ENCODE results near the gene SLC35B2. TPM values are rescaled to one million over a fixed set of nuclear protein-coding genes. Genes with fewer than 3 reads are reported as not detected.

Gene SLC35B2

GRCh38 chr6:44220913-44221290, 36.4 kb downstream of the SLC35B2 start:
- no peaks in the 10 kb centered on the region for H3K36me3 ChIP-seq (ENCODE audit: insufficient read depth, low read length)
- H3K4me2 ChIP-seq (ENCODE audit: low read length), result no peak overlapping the region
- H3K4me1 ChIP-seq (ENCODE audit: control insufficient read depth, insufficient read depth, low read length), result peaks cover 78% of the 10 kb centered on the region
- no peaks in the 10 kb centered on the region for H3K9me3 ChIP-seq (replicated peaks; ENCODE audit: low read length)
- peak overlapping the region; percentile 39 for H3K9ac ChIP-seq (ENCODE audit: low read depth, low read length)
- H3K4me3 ChIP-seq (ENCODE audit: low read length), result no peak overlapping the region
- H3K27me3 ChIP-seq (ENCODE audit: control insufficient read depth, insufficient read depth, low read length), result no peaks in the 10 kb centered on the region

DNA sequence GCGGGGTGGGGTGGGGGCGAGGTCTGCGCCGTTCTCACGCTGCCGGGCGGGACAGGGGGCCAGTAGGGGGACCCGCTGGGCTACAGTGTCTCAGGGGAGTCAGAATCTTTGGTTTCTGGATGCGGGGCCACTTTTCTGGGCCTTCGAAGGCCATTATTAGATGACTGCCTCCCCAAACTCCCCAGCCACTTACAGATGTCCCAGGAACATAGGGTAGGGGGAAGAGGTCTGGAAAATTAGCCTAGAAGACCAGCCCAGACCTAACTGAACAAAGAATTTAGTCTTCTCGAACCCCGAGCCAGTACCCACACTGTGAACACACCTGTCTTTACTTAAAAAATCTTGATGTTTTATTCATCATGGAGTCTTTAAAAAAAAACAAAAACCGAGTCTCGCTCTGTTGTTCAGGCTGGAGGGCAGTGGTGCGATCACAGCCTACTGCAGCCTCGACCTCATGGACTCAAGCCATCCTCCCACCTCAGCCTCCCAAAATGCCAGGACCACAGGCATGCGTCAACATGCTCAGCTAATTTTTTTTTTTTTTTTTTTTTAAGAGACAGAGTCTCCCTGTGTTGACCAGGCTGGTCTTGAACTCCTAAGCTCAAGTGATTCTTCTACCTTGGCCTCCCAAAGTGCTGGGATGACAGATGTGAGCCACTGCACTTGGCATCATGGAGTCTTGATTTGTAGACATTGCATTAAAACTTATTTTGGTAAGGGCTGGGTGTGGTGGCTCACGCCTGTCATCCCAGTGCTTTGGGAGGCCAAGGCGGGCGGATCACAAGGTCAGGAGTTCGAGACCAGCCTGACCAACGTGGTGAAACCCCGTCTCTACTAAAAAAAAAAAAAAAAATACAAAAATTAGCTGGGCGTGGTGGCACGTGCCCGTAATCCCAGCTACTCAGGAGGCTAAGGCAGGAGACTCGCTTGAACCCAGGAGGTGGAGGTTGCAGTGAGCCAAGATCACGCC, 37.2 kb downstream of the SLC35B2 start:
- peak overlapping the region; percentile 50 for H3K4me2 ChIP-seq (ENCODE audit: low read length)
- peaks cover 72% of the 10 kb centered on the region for H3K4me1 ChIP-seq (ENCODE audit: control insufficient read depth, insufficient read depth, low read length)
- H3K36me3 ChIP-seq (ENCODE audit: insufficient read depth, low read length), result no peaks in the 10 kb centered on the region
- H3K9ac ChIP-seq (ENCODE audit: low read depth, low read length), result no peak overlapping the region
- H3K9me3 ChIP-seq (replicated peaks; ENCODE audit: low read length), result no peaks in the 10 kb centered on the region
- H3K4me3 ChIP-seq (ENCODE audit: low read length), result peak overlapping the region; percentile 41
- H3K27me3 ChIP-seq (ENCODE audit: control insufficient read depth, insufficient read depth, low read length), result no peaks in the 10 kb centered on the region

DNA sequence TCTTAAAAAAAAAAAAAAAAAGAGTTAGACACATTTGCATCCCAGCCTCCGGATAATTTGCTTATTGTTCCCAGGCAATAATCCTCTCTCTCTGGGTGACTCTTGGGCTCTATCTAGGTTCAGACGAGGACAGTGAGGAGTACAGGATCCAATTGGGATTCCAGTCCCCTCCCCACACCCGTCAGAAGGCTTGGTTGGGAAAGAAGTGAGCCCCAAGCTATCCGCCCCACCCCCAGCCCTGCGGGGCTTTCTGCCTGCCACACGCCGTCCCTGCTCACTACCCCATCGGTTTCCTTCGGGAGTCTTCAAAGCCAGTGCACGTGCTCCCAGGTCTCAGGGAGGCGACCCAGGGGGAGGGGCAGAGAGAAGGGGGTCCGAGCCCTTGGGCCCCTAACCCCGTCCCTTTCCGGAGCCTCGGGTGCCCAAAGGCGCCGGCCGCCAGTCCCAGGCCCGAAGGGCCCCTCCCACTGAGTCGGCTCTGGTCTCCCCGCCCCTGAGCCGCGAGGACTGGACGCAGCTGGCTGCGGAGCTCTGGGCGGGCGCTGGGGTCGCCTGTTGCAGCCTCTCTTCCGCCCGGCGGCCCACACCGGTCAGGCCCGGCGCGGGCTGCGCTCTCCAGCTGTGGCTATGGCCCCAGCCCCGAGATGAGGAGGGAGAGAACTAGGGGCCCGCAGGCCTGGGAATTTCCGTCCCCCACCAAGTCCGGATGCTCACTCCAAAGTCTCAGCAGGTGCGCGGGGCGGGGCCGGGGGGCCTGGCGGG, 38.1 kb downstream of the SLC35B2 start:
- H3K9me3 ChIP-seq (replicated peaks; ENCODE audit: low read length), result no peaks in the 10 kb centered on the region
- no peaks in the 10 kb centered on the region for H3K36me3 ChIP-seq (ENCODE audit: insufficient read depth, low read length)
- peak overlapping the region; percentile 54 for H3K9ac ChIP-seq (ENCODE audit: low read depth, low read length)
- H3K27me3 ChIP-seq (ENCODE audit: control insufficient read depth, insufficient read depth, low read length), result no peaks in the 10 kb centered on the region
- peak overlapping the region; percentile 83 for H3K4me2 ChIP-seq (ENCODE audit: low read length)
- H3K4me1 ChIP-seq (ENCODE audit: control insufficient read depth, insufficient read depth, low read length), result peaks cover 63% of the 10 kb centered on the region
- H3K4me3 ChIP-seq (ENCODE audit: low read length), result peak overlapping the region; percentile 64

GRCh38 chr6:44217332-44218143, 39.8 kb downstream of the SLC35B2 start:
- Histone ChIP-seq H3K4me3 (ENCODE audit: low read length) (peak overlapping the region; percentile 19), H3K4me1 (ENCODE audit: control insufficient read depth, insufficient read depth, low read length) (peaks cover 53% of the 10 kb centered on the region), H3K9ac (ENCODE audit: low read depth, low read length) (no peak overlapping the region), H3K9me3 (replicated peaks; ENCODE audit: low read length) (no peaks in the 10 kb centered on the region), H3K36me3 (ENCODE audit: insufficient read depth, low read length) (no peaks in the 10 kb centered on the region), H3K27me3 (ENCODE audit: control insufficient read depth, insufficient read depth, low read length) (no peaks in the 10 kb centered on the region), H3K4me2 (ENCODE audit: low read length) (peak overlapping the region; percentile 67)

DNA sequence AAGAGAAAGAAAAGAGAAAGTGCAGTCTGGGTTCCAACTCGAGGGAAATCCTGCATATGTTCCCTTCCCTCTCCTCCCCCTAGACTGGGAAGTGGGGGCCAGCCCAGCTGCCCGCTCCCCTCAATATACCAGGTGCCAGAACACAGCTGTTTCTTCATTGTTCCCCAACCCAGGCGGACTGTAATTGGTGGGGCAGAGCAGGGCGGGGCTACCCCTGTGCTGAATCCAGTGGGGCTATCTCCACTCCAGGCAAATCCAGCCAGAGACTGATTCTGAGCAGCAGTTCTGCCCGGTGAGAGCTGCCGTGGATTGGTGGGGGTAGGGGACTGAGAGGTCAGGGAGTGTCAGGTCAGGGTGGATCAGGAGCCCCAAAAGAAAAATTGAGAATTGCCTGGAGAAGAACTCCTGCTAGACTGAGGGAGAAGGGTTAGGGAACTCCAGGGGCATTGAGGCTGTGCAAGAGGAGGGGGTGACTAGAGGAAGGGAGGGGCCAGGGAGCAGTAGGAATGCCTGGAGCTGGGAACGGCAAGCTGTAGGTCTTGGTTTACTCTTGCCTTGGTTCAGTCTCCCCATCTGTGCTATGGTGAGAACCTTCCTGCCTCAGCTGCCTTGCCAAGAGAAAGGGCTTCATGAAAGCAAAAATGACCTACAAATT, 40.5 kb downstream of the SLC35B2 start, which contains the start of gene MYMX:
Gene MYMX (plus strand): TSS at position 250 of the 655 bp plus-strand sequence. CDS start 546 bp downstream, outside the sequence.
- Histone ChIP-seq H3K4me2 (ENCODE audit: low read length) (peak within 1 kb of the TSS; percentile 67), H3K4me1 (ENCODE audit: control insufficient read depth, insufficient read depth, low read length) (peaks cover 45% of the 10 kb centered on the region), H3K4me3 (ENCODE audit: low read length) (peak within 1 kb of the TSS; percentile 19), H3K27me3 (ENCODE audit: control insufficient read depth, insufficient read depth, low read length) (no peaks in the 10 kb centered on the region), H3K9ac (ENCODE audit: low read depth, low read length) (peak within 1 kb of the TSS; percentile 37), H3K9me3 (replicated peaks; ENCODE audit: low read length) (no peaks in the 10 kb centered on the region), H3K36me3 (ENCODE audit: insufficient read depth, low read length) (no peaks in the 10 kb centered on the region)

GRCh38 chr6:44214307-44214706, 43.0 kb downstream of the SLC35B2 start:
- Histone ChIP-seq H3K9ac (ENCODE audit: low read depth, low read length) (no peak overlapping the region), H3K4me3 (ENCODE audit: low read length) (no peak overlapping the region), H3K27me3 (ENCODE audit: control insufficient read depth, insufficient read depth, low read length) (no peaks in the 10 kb centered on the region), H3K4me1 (ENCODE audit: control insufficient read depth, insufficient read depth, low read length) (peaks cover 29% of the 10 kb centered on the region), H3K9me3 (replicated peaks; ENCODE audit: low read length) (no peaks in the 10 kb centered on the region), H3K4me2 (ENCODE audit: low read length) (no peak overlapping the region), H3K36me3 (ENCODE audit: insufficient read depth, low read length) (no peaks in the 10 kb centered on the region)

DNA sequence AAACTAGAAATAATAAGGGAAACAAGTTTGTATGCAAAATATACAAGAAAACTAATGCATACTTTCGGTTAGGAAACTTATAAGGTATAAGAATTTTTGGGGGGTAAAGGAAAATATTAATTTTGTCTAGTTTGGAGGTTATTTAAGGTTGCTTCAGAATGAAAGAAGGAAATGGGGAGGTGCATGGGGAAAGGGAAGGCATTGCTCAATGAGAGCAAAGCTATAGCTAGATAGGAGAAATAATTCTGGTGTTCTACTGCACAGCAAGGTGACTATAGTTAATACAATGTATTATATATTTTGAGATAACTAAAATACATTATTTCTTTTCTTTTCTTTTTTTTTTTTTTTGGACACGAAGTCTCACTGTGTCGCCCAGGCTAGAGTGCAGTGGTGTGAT, 46.0 kb downstream of the SLC35B2 start:
- H3K27me3 ChIP-seq (ENCODE audit: control insufficient read depth, insufficient read depth, low read length), result peaks cover 2% of the 10 kb centered on the region
- no peak overlapping the region for H3K4me3 ChIP-seq (ENCODE audit: low read length)
- no peaks in the 10 kb centered on the region for H3K4me1 ChIP-seq (ENCODE audit: control insufficient read depth, insufficient read depth, low read length)
- H3K9me3 ChIP-seq (replicated peaks; ENCODE audit: low read length), result no peaks in the 10 kb centered on the region
- no peaks in the 10 kb centered on the region for H3K36me3 ChIP-seq (ENCODE audit: insufficient read depth, low read length)
- H3K9ac ChIP-seq (ENCODE audit: low read depth, low read length), result no peak overlapping the region
- H3K4me2 ChIP-seq (ENCODE audit: low read length), result no peak overlapping the region

GRCh38 chr6:44207966-44208365, 49.4 kb downstream of the SLC35B2 start:
- Histone ChIP-seq H3K27me3 (ENCODE audit: control insufficient read depth, insufficient read depth, low read length) (peaks cover 2% of the 10 kb centered on the region), H3K4me1 (ENCODE audit: control insufficient read depth, insufficient read depth, low read length) (no peaks in the 10 kb centered on the region), H3K4me2 (ENCODE audit: low read length) (no peak overlapping the region), H3K9me3 (replicated peaks; ENCODE audit: low read length) (no peaks in the 10 kb centered on the region), H3K9ac (ENCODE audit: low read depth, low read length) (no peak overlapping the region), H3K4me3 (ENCODE audit: low read length) (no peak overlapping the region), H3K36me3 (ENCODE audit: insufficient read depth, low read length) (no peaks in the 10 kb centered on the region)

Small RNA genes lying within 50 kb of the gene (small RNA-seq; reads per million reads assigned to genes)
- gene RN7SL811P, result not detected
